H9 (cell line): ENCODE measurements around the gene HMGA1. TPM values are rescaled to one million over a fixed set of nuclear protein-coding genes. Genes with fewer than 3 reads are reported as not detected.

Experiments
- DNase-seq: peaks from one replicate; pipeline ENCODE4 v3.0.0-alpha.2; 2017
- H2AFZ ChIP-seq: one replicate; pipeline ENCODE4 v1.6.1; 2013; ENCODE audit warnings: mild to moderate bottlenecking, low read length, control low read depth, moderate library complexity
- H2AK5ac ChIP-seq: 2 replicates; pipeline ENCODE4 v1.6.1; 2013; ENCODE audit warnings: low read length, control low read depth, mixed read lengths; ENCODE audit not compliant: insufficient read length
- H2BK120ac ChIP-seq: one replicate; pipeline ENCODE4 v1.6.1; 2013; ENCODE audit warnings: low read depth, mild to moderate bottlenecking, low read length, control low read depth, inconsistent platforms; ENCODE audit not compliant: poor library complexity, severe bottlenecking
- H2BK12ac ChIP-seq: 2 replicates; pipeline ENCODE4 v1.6.1; 2013; ENCODE audit warnings: low read length, control low read depth, mixed read lengths, low read depth; ENCODE audit not compliant: insufficient read length
- H2BK15ac ChIP-seq: 2 replicates; pipeline ENCODE4 v1.6.1; 2013; ENCODE audit warnings: low read depth, low read length, control low read depth
- H2BK20ac ChIP-seq: one replicate; pipeline ENCODE4 v1.6.1; 2013; ENCODE audit warnings: low read depth, mild to moderate bottlenecking, low read length, control low read depth, inconsistent platforms; ENCODE audit not compliant: poor library complexity, severe bottlenecking
- H2BK5ac ChIP-seq: 2 replicates; pipeline ENCODE4 v1.6.1; 2013; ENCODE audit warnings: low read length, control low read depth, mixed read lengths; ENCODE audit not compliant: insufficient read length
- H3K14ac ChIP-seq: 2 replicates; pipeline ENCODE4 v1.6.1; 2013; ENCODE audit warnings: low read length, control low read depth; ENCODE audit not compliant: insufficient read depth
- H3K18ac ChIP-seq: 2 replicates; pipeline ENCODE4 v1.6.1; 2013; ENCODE audit warnings: low read depth, mild to moderate bottlenecking, mixed read lengths, low read length, control low read depth; ENCODE audit not compliant: insufficient read length
- H3K23ac ChIP-seq: 2 replicates; pipeline ENCODE4 v1.6.1; 2013; ENCODE audit warnings: low read length, control low read depth, mixed read lengths, low read depth; ENCODE audit not compliant: insufficient read length
- H3K23me2 ChIP-seq: 2 replicates; pipeline ENCODE4 v1.6.1; 2013; ENCODE audit warnings: low read depth, mild to moderate bottlenecking, mixed read lengths, low read length, control low read depth; ENCODE audit not compliant: insufficient read length, poor library complexity, severe bottlenecking
- H3K27ac ChIP-seq: 2 replicates; pipeline ENCODE4 v1.5.1; 2013; ENCODE audit warnings: low read length, control low read depth, mixed read lengths, low read depth; ENCODE audit not compliant: insufficient read length
- H3K27me3 ChIP-seq: 2 replicates; pipeline ENCODE4 v1.6.1; 2013; ENCODE audit warnings: low read length, control low read depth, inconsistent platforms; ENCODE audit not compliant: insufficient read depth
- H3K4ac ChIP-seq: 2 replicates; pipeline ENCODE4 v1.6.1; 2013; ENCODE audit warnings: low read depth, mild to moderate bottlenecking, control low read depth, inconsistent platforms, low read length, moderate library complexity
- H3K4me1 ChIP-seq: 2 replicates; pipeline ENCODE4 v1.6.1; 2013; ENCODE audit warnings: low read length, control low read depth, inconsistent platforms; ENCODE audit not compliant: insufficient read depth
- H3K4me2 ChIP-seq: 2 replicates; pipeline ENCODE4 v1.6.1; 2013; ENCODE audit warnings: low read length, control low read depth, mixed read lengths; ENCODE audit not compliant: insufficient read length, insufficient read depth
- H3K56ac ChIP-seq: 2 replicates; pipeline ENCODE4 v1.6.1; 2013; ENCODE audit warnings: low read depth, mild to moderate bottlenecking, mixed read lengths, low read length, control low read depth; ENCODE audit not compliant: insufficient read length
- H3K79me1 ChIP-seq: 2 replicates; pipeline ENCODE4 v1.6.1; 2013; ENCODE audit warnings: low read depth, mild to moderate bottlenecking, moderate library complexity, low read length, control low read depth, inconsistent platforms; ENCODE audit not compliant: insufficient read depth, poor library complexity, severe bottlenecking
- H3K79me2 ChIP-seq: 2 replicates; pipeline ENCODE4 v1.6.1; 2013; ENCODE audit warnings: low read length, control low read depth, inconsistent platforms; ENCODE audit not compliant: insufficient read depth
- H3K9ac ChIP-seq: 2 replicates; pipeline ENCODE4 v1.6.1; 2013; ENCODE audit warnings: low read length, control low read depth, mixed read lengths; ENCODE audit not compliant: insufficient read length; ENCODE audit errors: extremely low read depth
- H3K9me3 ChIP-seq: one replicate; pipeline ENCODE4 v1.6.1; 2013; ENCODE audit warnings: low read depth, low read length, inconsistent platforms; ENCODE audit not compliant: control insufficient read depth
- H3T11ph ChIP-seq: one replicate; pipeline ENCODE4 v1.6.1; 2013; ENCODE audit warnings: mild to moderate bottlenecking, low read length, control low read depth, inconsistent platforms
- H4K20me1 ChIP-seq: one replicate; pipeline ENCODE4 v1.6.1; 2013; ENCODE audit not compliant: control insufficient read depth, insufficient read length, insufficient read depth
- H4K5ac ChIP-seq: 2 replicates; pipeline ENCODE4 v1.6.1; 2013; ENCODE audit warnings: low read depth, mild to moderate bottlenecking, mixed read lengths, low read length, control low read depth; ENCODE audit not compliant: insufficient read length
- H4K8ac ChIP-seq: replicated peaks from 2 replicates; pipeline ENCODE4 v1.6.1; 2013; ENCODE audit warnings: low read length, control low read depth, mixed read lengths, low read depth; ENCODE audit not compliant: insufficient read length
- H4K91ac ChIP-seq: 2 replicates; pipeline ENCODE4 v1.6.1; 2013; ENCODE audit warnings: low read depth, mild to moderate bottlenecking, moderate library complexity, mixed read lengths, low read length, control low read depth; ENCODE audit not compliant: insufficient read length
- H3K27ac Mint-ChIP-seq, 3 experiments: 2 replicates in 2 of 3; 3 replicates in 1 of 3; pipeline ENCODE4 v1.8.0; 2020 to 2021; ENCODE audit warnings: mixed read lengths in 3 of 3, mild to moderate bottlenecking in 1 of 3, moderate library complexity in 1 of 3
- H3K27me3 Mint-ChIP-seq: 2 replicates; pipeline ENCODE4 v1.8.0; 2021; ENCODE audit warnings: low read depth, mild to moderate bottlenecking, moderate library complexity, mixed read lengths
- H3K36me3 Mint-ChIP-seq, 3 experiments: 2 replicates in 2 of 3; 3 replicates in 1 of 3; pipeline ENCODE4 v1.8.0; 2020 to 2021; ENCODE audit warnings: low read depth in 3 of 3, mixed read lengths in 3 of 3; ENCODE audit not compliant: insufficient read depth in 1 of 3
- H3K4me1 Mint-ChIP-seq, 2 experiments: 2 replicates each; pipeline ENCODE4 v1.8.0; 2020; ENCODE audit warnings: mixed read lengths in 2 of 2
- H3K4me3 Mint-ChIP-seq, 2 experiments: 2 replicates in 1 of 2; 3 replicates in 1 of 2; pipeline ENCODE4 v1.8.0; 2020 to 2021; ENCODE audit warnings: mild to moderate bottlenecking in 2 of 2, mixed read lengths in 2 of 2, moderate library complexity in 1 of 2
- H3K9me3 Mint-ChIP-seq, 2 experiments: 2 replicates in 1 of 2; 3 replicates in 1 of 2; pipeline ENCODE4 v1.8.0; 2020; ENCODE audit warnings: mild to moderate bottlenecking in 2 of 2, mixed read lengths in 2 of 2, moderate library complexity in 1 of 2
- WGBS: extraction: QIAGEN DNeasy Blood & Tissue Kit; methylation state at CpG from one replicate; pipeline ENCODE4 v1.1.7; 2013; ENCODE audit warnings: missing lambda C conversion rate, low lambda C conversion rate, mixed read lengths; ENCODE audit not compliant: insufficient read length; ENCODE audit errors: extremely low coverage; 5-methylcytosine and 5-hydroxymethylcytosine counted together
- total RNA-seq: library from RNA; stranded (reverse); gene quantifications from 2 replicates; pipeline ENCODE4 v1.2.1, GENCODE V29; 2021
- TF ChIP-seq, protein P1 (sequence below): fragments of 200-600 bp; sonication (generic); conservative IDR thresholded peaks from 3 replicates; pipeline ENCODE4 v1.8.0; 2021; ENCODE audit warnings: antibody characterized with exemption, mild to moderate bottlenecking

The HMGA1 gene
- total RNA-seq, 1 experiment from 2014 or later, result 2,116 TPM

DNA sequence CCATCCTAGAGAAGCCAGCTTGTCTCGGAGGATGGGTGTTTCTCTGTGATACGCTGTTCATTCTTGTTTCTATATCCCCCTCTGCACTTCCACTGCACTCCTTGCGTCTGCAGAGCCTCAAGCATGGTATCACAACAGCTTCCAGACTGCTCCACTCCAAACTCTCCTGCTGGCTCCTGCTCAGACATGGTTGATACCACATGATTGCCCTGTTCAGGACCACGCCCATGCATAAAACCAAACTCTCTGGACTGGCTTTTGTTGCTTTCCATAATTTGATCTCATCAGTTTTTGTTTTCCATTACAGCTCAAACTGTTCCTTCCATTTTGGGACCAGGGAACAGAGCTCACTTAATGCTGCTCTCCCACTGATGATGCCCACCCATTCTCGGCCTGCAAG lies 42.2 kb downstream of the HMGA1 start:
- no peaks in the 10 kb centered on the region for H3K9me3 ChIP-seq
- H3K56ac ChIP-seq, result no peak overlapping the region
- H3K23ac ChIP-seq, result no peak overlapping the region
- Mint-ChIP-seq H3K27ac (no peak overlapping the region), H3K36me3 (peaks cover 0 to 8% (median 4%) of the 10 kb centered on the region in 3 experiments; a peak in 3 of 7 replicates), H3K4me1 (peaks cover 0 to 7% of the 10 kb centered on the region in 2 experiments; a peak in 2 of 4 replicates), H3K9me3 (no peaks in the 10 kb centered on the region), H3K4me3 (no peak overlapping the region), H3K27me3 (no peaks in the 10 kb centered on the region; the same call in 1 of the 2 replicates)
- no peaks in the 10 kb centered on the region for H3K79me2 ChIP-seq
- H3K9ac ChIP-seq, result no peak overlapping the region
- H3K18ac ChIP-seq, result no peak overlapping the region
- H3K4ac ChIP-seq, result no peak overlapping the region
- H2AK5ac ChIP-seq, result no peak overlapping the region
- WGBS, result no CpG with 5 or more reads among the region's 5 CpGs
- no peak overlapping the region for H2BK20ac ChIP-seq
- H4K8ac ChIP-seq, result no peak overlapping the region
- H3K23me2 ChIP-seq, result no peaks in the 10 kb centered on the region
- no peak overlapping the region for H3K27ac ChIP-seq
- no peak overlapping the region for H2BK15ac ChIP-seq
- H3K14ac ChIP-seq, result no peak overlapping the region
- no peak for DNase-seq
- no peak overlapping the region for H2AFZ ChIP-seq
- no peak overlapping the region for H2BK12ac ChIP-seq
- no peaks in the 10 kb centered on the region for H3K27me3 ChIP-seq
- H4K5ac ChIP-seq, result no peak overlapping the region
- no peaks in the 10 kb centered on the region for H3K79me1 ChIP-seq
- no peak overlapping the region for H2BK120ac ChIP-seq
- no peak overlapping the region for H4K91ac ChIP-seq
- no peak overlapping the region for H3T11ph ChIP-seq
- no peaks in the 10 kb centered on the region for H4K20me1 ChIP-seq
- H3K4me2 ChIP-seq, result no peak overlapping the region
- H3K4me1 ChIP-seq, result no peaks in the 10 kb centered on the region
- TF ChIP-seq, protein P1, sequence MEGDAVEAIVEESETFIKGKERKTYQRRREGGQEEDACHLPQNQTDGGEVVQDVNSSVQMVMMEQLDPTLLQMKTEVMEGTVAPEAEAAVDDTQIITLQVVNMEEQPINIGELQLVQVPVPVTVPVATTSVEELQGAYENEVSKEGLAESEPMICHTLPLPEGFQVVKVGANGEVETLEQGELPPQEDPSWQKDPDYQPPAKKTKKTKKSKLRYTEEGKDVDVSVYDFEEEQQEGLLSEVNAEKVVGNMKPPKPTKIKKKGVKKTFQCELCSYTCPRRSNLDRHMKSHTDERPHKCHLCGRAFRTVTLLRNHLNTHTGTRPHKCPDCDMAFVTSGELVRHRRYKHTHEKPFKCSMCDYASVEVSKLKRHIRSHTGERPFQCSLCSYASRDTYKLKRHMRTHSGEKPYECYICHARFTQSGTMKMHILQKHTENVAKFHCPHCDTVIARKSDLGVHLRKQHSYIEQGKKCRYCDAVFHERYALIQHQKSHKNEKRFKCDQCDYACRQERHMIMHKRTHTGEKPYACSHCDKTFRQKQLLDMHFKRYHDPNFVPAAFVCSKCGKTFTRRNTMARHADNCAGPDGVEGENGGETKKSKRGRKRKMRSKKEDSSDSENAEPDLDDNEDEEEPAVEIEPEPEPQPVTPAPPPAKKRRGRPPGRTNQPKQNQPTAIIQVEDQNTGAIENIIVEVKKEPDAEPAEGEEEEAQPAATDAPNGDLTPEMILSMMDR, result no peak
- H2BK5ac ChIP-seq, result no peak overlapping the region
